Lung microvascular endothelial cell (primary cell): Measurements from ENCODE around the gene COL27A1. TPM values are rescaled to one million over a fixed set of nuclear protein-coding genes. Genes with fewer than 3 reads are reported as not detected.
"Not testable (repeated sequence)": the region's sequence is repeated elsewhere in the genome, so short reads cannot be mapped to it uniquely, and the experiment has no call there.

Experiments
- DNase-seq, 2 donors: peaks; one replicate each; pipeline versions ENCODE4 v3.0.0 to v3.0.0-alpha.2; 2010; ENCODE audit warnings: low read depth in 2 of 2
- total RNA-seq: library from RNA; depleted of rRNA; stranded (reverse); fragments of >200 nt; gene quantifications from 2 replicates; pipeline ENCODE4 v1.2.1, GENCODE V29; 2014

The COL27A1 gene
- total RNA-seq, 1 donor from 2014 or later = 0.40 TPM

DNA sequence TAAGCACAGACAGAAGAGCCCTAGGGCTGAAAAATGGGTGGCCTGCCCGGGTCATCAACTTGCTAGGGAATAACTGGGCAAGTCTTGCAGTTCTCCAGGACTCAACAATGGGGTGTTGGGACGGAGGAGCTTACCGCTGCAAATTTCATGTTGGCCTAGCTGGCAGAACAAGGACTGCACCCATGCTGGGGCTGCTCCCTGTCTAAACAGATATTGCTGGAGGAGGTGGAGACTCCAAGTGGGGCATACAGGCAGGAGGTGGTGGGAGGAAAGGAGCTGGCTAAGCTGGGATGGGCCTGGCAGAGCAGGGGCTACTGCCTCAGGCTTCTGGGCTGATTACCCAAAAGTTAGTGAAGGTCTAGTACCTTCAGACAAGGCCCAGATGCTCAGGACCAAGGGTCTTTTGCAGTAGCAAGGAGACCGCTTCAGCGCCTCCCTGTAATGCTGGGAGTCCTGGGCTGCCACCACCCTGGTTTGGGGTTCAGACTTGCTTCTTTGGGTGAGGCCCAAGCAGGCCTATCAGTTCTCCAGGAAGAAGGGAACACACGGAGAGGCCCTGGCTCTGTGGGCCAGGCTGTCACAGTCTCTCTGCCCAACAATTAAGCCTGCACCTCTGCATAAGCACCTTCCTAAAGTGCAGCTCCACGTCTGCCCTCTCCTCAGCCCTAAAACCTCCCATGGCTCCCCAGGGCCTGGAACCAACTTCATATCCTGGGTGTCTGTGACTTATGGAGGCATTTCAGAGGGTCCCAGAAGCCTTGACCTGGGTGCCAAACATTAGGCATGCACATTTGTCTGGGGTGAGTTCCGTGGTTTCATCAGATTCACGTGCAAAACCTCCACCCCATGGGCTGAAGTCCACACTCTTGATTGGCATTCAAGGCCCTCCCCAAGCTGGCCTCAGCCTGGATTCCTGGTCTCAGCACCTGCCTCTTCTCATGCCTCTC, 32.0 kb upstream of the COL27A1 start:
- DNase-seq = no peak

DNA sequence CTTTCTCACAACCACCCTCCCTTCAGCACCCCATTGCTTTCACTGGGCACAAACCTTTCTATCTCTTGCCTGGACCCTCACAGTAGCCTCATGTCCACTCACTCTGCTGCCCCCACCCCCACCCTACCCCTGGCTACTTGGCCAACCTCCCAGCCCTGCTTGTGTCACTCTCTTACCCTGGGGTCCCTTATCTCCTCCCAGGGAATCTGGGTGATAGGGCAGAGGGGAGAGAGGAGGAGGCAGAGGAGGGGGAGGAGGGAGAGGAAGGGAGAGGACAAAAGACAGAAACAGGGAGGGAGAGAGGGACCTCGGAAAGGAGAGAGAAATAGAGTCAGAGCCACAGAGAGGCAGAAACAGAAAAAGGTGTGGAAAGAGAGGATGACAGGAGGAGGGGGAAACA, 31.2 kb upstream of the COL27A1 start:
- no peak for DNase-seq

DNA sequence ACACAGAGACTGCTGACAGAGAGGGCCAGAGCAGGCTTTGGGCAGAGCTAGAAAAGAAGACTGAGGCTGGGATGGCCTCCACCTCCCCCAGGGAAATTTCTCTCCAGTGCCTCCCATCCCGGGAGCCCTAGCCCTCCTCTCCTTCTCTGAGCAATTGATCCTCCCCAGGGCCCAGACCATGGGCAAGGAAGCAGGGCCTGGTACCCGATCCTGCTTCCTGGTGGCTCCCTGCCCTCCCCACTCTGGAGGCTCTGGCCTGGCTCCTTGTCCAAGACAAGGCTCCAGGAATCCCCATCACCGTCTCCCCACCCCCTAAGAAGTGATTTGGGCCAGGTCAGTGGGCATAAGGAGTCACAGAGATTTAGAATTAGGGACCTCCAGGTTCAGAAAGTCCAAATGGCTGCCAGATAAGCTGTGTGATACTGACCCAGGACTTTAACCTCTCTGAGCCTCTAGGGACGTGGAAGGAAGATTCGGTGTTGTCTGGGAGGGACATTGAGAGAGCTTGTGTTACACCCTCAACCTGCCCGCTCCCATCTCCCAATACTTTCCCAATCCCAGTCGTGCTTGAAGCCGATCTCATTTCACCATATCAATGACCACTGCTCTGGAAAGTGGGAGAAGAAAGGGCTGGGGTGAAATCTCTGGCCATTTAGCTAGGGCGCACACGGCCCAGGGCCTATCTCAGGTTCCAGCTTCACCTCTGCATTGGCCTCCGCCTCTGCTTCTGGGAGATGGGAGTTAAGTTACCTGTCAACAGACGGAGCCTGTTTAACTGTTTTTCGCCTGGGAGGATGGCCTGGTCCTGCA, 30.5 kb upstream of the COL27A1 start:
- DNase-seq = no peak

DNA sequence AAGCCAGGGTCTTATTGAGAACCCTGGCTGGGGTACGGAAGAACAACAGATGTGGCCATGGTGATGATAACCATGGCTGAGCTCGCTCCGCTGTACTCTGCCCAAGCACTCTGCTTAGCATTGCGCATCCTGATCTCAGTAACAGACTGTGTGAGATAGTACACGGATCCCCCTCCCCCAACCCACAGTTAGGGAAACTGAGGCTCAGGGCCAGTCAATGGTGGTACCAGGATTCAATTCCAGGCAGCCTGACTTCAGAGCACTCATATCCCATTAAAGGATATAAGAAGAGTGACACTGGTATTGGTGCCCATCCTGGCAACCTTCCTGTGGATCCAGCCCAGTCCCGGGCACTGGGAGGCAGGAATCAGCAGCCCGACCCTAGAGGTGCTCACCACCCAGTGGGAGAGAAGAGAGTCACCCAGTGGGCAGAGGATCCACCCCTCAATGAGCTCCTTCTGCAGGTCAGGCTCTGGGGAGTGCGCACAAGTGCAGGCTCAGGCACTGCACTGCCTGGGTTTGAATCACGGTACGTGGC, 29.8 kb upstream of the COL27A1 start:
- no peak for DNase-seq

DNA sequence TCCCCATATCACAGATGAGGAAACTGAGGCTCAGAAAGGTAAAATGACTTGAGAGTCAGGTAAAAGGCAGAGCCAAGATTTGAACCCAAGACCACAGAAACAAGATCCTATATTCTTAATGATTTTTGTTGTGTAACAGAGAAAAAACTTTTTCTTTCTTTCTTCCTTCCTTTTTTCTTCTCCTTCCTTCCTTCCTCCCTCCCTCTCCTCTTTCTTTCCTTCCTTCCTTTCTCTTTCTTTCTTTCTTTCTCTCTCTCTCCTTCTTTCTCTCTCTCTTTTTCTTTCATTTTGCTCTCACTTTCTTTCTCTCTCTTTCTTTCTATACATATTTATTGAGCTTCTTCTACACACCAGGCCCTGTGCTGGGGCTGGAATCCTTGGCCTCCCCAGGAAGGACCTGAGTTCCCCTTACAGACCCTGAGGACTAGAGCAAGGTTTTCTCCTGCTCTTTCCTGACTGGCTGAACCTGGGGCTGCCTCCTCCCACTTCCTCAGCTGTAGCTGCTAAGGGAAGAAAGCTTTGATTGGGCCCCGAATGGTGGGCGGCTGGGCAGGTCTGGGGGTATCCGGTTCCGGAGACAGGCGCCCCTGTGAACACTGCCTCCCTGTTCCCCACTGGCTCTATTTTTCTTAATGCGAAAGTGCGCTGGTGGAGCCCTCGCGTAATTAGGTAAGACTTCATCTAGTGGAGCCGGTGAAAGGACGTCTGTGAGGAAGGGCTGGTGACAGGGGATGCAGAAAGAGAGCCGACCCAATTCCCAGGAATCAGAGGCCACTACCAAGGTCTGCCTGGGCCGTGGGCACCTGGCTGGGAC, 28.9 kb upstream of the COL27A1 start:
- no peak for DNase-seq

DNA sequence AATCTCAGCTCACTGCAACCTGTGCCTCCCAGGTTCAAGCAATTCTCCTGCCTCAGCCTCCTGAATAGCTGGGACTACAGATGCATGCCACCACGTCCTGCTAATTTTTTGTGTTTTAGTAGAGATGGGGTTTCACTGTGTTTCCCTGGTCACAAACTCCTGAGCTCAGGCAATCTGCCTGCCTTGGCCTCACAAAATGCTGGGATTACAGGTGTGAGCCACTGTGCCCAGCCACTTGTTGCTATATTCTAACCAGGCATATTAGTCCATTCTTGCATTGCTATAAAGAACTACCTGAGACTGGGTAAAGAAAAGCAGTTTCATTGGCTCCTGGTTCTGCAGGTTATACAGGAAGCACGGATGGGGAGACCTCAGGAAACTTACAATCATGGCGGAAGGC, 26.6 kb upstream of the COL27A1 start:
- not testable (repeated sequence) for DNase-seq

DNA sequence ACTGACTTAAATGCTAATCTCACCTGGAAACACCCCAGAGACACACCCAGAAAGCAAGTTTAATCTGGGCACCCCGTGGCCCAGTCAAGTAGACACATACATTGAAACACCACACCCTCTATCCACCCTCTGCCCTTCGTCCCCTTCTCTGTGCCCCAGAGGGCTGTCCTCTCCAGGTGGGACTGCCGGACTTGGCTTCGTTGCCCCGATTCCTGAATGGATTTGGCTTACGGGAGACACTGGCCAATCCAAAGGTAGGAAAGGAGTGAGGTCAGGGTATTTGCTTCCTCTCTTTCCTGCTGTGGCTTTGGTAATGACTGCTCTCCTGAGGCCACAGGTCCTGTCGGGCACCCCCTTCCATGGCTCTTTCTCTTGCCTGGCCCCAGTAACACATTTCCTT, 25.2 kb upstream of the COL27A1 start:
- no peak for DNase-seq

DNA sequence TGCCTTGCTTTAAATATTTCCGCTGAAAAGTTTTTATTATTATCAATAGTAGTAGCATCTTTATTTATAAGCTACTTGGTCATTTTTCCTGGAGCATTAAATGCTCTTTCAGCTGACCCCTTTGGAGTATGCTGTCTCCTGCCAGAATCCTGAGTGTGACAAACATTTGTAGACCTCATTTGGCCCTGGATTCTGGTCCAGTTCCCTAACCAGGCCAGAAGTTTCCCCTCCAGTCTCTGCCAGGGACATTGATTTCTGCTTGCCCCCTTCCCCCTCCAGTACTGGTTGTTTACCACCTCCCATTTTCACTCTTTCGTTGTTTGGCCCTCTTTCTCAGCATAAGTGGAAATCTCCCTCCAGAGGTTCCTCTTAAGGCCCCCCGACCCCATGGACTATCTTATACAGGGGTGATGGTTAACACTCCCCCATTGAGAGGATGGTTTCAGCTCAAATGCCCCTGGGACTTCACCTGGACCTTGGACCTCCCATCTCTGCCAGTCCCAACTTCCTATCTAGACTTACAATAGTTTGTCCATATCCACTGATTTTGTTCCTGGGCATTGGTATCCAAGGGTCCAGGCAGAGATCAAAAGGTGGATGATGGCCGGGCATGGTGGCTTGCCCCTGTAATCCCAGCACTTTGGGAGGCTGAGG, 24.6 kb upstream of the COL27A1 start:
- DNase-seq = no peak

DNA sequence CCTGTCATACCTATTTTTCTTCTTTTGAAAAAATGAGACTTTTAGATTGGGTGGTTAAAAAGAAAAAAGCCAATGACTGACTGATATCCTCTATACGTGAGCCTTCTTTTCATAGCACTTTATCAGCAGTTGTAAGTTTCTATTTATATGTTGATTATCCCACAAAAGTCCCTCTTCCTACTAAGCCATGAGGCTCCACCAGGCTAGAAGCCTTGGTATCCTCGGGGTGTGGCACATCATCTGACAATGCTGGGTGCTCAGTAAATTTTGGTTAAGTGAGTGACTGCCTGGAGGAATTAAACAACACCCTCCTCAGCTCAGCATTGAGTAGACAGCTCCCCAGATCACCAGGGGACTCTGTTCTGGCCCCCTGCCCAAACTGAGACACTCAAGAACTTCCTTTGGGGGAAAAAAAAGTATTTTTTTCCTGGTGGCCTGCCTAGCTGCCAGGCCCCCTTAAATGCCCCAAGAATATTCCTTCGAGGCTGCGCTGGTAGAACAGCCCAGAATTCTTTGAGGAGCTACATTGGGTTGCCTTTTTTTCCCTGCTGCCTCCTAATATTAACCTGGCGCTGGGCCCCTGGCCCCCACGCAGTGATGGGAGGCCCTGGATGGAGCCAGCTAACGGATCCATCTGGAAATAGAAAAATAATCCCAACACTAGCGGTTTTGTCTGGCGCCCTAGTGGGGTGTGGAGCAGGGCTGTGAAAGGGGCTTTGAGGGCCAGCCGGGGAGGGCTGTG, 23.4 kb upstream of the COL27A1 start:
- no peak for DNase-seq

DNA sequence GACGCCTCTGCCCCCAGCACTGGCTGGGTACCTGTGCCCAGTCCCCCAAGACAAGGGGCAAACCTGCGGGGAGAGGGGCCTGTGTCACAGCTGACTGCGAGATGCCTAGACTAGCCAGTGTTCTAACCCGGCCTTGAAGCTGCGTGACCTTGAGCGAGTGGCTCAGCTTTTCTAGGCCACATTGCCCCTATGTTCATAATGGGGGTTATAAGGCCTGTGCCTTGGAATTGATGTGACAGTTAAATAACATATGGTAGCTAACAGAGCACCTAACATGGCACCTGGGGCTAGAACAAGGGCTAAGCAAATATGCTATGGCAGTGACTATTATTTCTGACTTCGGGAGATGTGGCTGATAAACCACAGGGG, 22.8 kb upstream of the COL27A1 start:
- DNase-seq = no peak

DNA sequence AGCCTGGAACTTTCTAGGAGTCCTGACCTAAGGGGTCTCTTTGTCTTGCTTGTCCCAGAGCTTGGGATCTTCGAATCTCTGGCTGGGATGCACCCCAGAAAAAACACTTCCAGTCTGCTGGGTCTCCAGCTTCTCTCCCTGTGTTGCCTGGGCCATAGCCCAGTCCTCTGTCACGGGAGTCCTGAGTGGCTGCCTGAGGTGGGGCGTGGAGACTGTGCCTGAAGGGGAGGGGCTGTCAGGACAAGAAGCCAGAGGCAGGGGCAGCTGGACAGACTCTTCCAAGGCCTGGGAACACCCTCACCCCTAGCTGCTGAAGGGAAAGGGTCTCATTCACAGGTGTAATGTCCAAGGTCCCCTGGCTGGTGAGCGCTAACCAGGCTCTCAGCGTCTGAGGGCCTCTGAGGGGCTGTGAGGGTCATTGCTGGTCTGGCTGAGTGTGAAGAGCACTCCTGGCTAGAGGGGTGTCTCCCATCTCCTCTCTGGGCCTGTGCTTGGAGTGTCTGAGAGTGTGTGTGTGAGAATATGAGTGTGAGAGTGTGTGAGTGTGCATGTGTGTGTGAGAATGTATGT, 20.4 kb upstream of the COL27A1 start:
- no peak for DNase-seq

DNA sequence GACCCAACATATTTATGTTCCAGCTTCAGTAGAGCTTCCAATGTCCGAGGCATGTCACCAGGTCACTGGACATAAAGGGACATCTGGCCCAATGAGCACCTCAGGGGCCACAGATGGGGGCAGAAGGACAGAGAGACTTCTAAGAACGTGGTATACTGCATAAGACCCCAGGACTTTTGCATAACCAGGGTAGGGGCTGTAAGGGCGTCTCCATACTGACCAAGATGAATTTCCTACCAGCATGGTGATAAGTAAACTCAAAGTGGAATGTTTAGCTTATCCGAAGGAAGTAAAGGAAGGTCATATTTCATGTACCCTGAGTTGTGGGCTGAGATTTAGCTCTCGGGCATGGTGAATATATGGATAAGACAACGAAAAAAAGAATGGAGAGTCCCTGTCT, 17.5 kb upstream of the COL27A1 start:
- no peak for DNase-seq

DNA sequence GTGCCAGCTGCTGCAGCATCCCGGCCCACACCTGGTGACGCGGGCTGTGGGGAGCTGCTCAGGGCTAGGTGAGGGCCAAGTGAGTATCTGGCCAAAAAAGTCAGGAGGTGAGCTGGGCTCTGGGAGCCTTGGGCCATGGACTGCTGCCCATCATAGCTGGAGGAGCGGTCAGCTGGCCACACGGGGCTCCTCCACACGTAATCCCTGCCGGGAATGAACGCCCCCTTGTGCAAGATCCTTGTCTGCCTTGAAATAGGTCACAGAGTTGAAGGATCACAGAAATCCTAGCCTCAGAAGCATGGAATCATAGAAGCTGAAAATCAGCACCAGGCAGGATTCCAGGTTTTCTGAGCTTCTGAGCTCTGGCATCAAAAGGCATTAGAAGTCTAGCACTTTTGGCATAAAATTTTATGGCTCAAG, 16.8 kb upstream of the COL27A1 start:
- DNase-seq = no peak

DNA sequence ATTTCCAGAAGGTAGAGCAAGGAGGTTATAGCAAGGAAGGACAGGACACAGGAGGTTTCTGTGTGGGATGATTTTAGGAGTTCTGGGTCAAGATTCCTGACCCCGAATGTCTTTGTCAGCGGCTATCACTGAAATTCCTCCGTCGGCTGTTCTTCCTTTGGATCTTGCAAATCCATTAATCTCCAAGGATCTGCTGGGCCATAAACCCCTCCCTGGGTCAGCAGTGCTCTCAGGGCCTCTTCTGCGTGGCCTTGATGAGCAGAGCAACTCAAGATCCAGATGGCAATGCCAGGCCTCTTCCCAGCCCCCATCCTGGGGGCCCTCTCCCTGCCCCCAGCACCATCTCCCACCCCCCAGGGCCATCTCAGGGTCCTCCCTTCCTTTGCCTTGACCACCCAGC, 16.3 kb upstream of the COL27A1 start:
- no peak for DNase-seq

DNA sequence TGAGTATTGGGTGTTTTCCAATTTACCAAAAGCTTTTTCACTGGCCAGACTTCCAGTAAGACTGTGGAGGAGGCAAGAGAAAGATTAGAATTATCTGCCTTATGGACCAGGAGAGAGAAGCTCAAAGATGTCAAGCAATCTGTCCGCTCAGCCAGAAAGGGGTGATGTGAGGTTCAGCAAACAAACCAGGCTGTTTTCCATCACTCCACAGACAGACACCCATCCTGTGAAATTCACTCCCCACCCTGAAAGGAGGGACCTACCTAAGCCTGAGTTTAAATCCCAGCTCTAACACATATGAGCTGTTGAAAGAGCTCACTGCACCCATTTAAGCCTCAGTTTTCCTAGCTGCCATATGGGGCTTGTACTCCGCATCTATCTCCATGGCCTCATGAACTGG, 14.9 kb upstream of the COL27A1 start:
- DNase-seq = no peak

DNA sequence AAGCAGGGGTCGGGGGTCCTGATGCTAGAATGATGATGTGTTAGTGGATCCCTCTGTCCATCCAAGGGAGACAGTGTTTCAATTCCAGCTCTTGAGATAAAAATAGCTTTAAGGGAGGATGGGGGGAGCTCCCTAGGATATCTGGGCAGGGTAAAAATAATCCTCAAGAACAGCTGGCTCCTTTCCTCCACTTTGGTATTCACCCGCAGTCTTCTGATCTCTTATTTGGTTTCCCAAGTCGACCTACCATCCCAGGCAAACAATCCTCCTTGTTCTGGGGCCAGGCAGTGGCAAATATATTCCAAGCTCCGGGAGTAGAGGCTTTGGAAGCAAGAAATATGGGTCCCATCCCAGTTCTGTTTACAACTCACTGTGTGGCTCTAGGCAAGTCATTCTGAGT, 14.5 kb upstream of the COL27A1 start:
- no peak for DNase-seq

DNA sequence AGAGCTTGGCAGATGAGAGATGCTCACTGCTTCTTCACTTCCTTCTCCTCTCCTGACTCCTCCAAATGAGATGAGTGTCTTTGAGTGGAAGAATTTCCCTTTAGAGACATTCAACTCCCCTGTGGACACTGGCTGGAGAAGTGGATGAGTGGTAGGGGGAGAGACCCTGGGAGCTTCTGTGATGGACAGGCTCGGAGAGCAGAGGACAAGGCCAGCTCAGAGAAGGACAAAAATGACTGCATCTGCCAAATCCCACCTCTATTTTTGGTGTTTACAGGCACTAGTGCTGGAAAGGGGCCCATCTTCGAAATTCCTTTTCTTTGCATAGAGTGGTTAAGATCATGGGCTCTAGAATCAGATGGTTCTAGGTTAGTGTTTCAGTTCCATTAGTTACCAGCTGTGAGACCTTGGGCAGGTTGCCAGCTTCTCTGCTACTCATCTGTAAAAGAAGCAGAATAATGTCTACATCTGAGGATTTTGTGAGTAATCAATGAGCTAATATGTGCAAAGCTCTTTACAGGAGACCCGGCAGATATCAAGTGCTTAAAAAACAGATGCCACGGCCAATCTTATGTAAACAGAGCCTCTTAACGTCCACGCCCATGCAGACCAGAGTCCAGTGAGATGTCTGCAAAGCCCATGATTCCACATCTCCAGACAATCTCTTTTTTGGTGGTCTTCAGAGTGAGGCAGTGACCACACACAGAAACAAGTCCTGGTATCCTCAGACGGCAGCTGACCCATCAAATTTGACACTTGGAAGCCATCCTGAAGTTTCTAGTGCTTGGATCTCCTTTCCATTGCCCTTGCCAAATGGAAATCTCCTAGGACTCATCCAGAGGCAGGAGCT, 13.6 kb upstream of the COL27A1 start:
- no peak for DNase-seq

DNA sequence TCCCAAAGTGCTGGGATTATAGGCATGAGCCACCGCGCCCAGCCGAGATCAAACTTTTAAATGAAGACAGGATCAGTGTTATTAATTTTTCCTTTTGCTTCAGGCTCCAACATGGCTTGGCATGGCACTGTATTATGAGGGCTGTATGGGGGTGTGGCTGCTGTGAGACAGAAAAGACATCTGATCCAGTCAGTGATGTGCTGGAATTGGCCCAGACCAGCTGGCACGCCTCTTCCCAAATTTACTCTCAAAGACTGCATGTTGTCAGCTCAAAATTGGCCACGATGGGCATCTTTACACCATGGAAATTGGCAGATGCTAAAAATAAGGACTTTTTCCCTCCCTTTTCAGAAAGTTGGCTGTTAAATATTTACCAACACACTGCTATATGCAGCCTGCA, 12.1 kb upstream of the COL27A1 start:
- DNase-seq = no peak

DNA sequence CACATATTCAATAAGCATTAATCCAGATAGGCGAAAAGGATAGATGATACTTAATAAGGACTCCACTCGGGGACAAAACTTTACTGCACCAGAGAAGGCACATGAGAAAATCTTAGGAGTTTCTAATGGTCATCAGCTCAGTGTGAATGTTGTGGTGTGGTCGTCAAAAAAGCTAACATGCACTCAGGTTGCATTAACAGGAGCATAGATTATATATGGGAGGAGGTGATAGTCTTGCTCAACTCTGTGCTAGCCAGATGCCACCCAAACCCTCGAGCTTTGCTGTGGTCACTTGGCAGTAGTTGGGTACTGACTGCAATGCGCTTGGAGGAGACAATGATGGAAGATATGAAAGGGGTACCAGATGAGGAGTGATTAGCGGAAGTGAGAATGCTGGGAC, 8.6 kb upstream of the COL27A1 start:
- no peak for DNase-seq
